Measurements from ENCODE around the gene WNT7B. TPM values are rescaled to one million over a fixed set of nuclear protein-coding genes. Genes with fewer than 3 reads are reported as not detected.

WNT7B gene
- total RNA-seq, 1 donor from 2014 or later = 3.7 TPM

GRCh38 chr22:45919504-45920286 is 57.3 kb downstream of the WNT7B start:
- no peak overlapping the region for H3K27ac Mint-ChIP-seq
- no peak for TF ChIP-seq CTCF (IDR thresholded peaks at IDR 0.05; ENCODE audit: unreplicated experiment)

GRCh38 chr22:45918459-45919370 is 58.2 kb downstream of the WNT7B start:
- Mint-ChIP-seq H3K4me3 (ENCODE audit: low read depth) (no peak overlapping the region), H3K27ac (no peak overlapping the region), H3K36me3 (ENCODE audit: insufficient read depth) (no peaks in the 10 kb centered on the region), H3K4me1 (ENCODE audit: low read depth) (peaks cover 4% of the 10 kb centered on the region), H3K27me3 (peaks cover 17% of the 10 kb centered on the region), H3K9me3 (ENCODE audit: low read depth) (no peaks in the 10 kb centered on the region)
- no peak for TF ChIP-seq CTCF (IDR thresholded peaks at IDR 0.05; ENCODE audit: unreplicated experiment)
- no peak for DNase-seq (ENCODE audit: low spot score, unreplicated experiment)

More at GRCh38 chr22:45919504-45920286, 57.3 kb downstream of the WNT7B start:
- peaks cover 11% of the 10 kb centered on the region for H3K4me1 Mint-ChIP-seq (ENCODE audit: low read depth)
- H3K36me3 Mint-ChIP-seq (ENCODE audit: insufficient read depth) = no peaks in the 10 kb centered on the region
- H3K4me3 Mint-ChIP-seq (ENCODE audit: low read depth) = no peak overlapping the region
- no peak for DNase-seq (ENCODE audit: low spot score, unreplicated experiment)
- no peaks in the 10 kb centered on the region for H3K9me3 Mint-ChIP-seq (ENCODE audit: low read depth)
- H3K27me3 Mint-ChIP-seq = peaks cover 11% of the 10 kb centered on the region

- Mint-ChIP-seq H3K4me1 (ENCODE audit: low read depth) (no peaks in the 10 kb centered on the region), H3K27ac (no peak overlapping the region), H3K9me3 (ENCODE audit: low read depth) (no peaks in the 10 kb centered on the region), H3K4me3 (ENCODE audit: low read depth) (no peak overlapping the region), H3K36me3 (ENCODE audit: insufficient read depth) (no peaks in the 10 kb centered on the region), H3K27me3 (peaks cover 19% of the 10 kb centered on the region)
- no peak for DNase-seq (ENCODE audit: low spot score, unreplicated experiment)
- TF ChIP-seq CTCF (IDR thresholded peaks at IDR 0.05; ENCODE audit: unreplicated experiment) = no peak
These were observed 59.1 kb downstream of the WNT7B start for GRCh38 chr22:45917700-45918458.

- Mint-ChIP-seq H3K27ac (no peak overlapping the region), H3K9me3 (ENCODE audit: low read depth) (no peaks in the 10 kb centered on the region), H3K4me3 (ENCODE audit: low read depth) (no peak overlapping the region), H3K27me3 (peaks cover 19% of the 10 kb centered on the region), H3K4me1 (ENCODE audit: low read depth) (no peaks in the 10 kb centered on the region), H3K36me3 (ENCODE audit: insufficient read depth) (no peaks in the 10 kb centered on the region)
- no peak for DNase-seq (ENCODE audit: low spot score, unreplicated experiment)
- no peak for TF ChIP-seq CTCF (IDR thresholded peaks at IDR 0.05; ENCODE audit: unreplicated experiment)
These were observed 59.8 kb downstream of the WNT7B start for GRCh38 chr22:45917146-45917545.

- no peak overlapping the region for H3K27ac Mint-ChIP-seq
- H3K36me3 Mint-ChIP-seq (ENCODE audit: insufficient read depth) = no peaks in the 10 kb centered on the region
- TF ChIP-seq CTCF (IDR thresholded peaks at IDR 0.05; ENCODE audit: unreplicated experiment) = no peak
- no peak for DNase-seq (ENCODE audit: low spot score, unreplicated experiment)
- no peak overlapping the region for H3K4me3 Mint-ChIP-seq (ENCODE audit: low read depth)
- H3K27me3 Mint-ChIP-seq = peaks cover 19% of the 10 kb centered on the region
- H3K4me1 Mint-ChIP-seq (ENCODE audit: low read depth) = no peaks in the 10 kb centered on the region
- no peaks in the 10 kb centered on the region for H3K9me3 Mint-ChIP-seq (ENCODE audit: low read depth)
These were observed 60.4 kb downstream of the WNT7B start for GRCh38 chr22:45916515-45916914.

Measured in progenitor cell of endocrine pancreas (in vitro differentiated cells).